Smooth muscle cell (in vitro differentiated cells): ENCODE results near the gene GLRX3. TPM values are rescaled to one million over a fixed set of nuclear protein-coding genes. Genes with fewer than 3 reads are reported as not detected.

Experiments used
- DNase-seq: peaks from one replicate; lab custom pipeline; 2025; ENCODE audit not compliant: unreplicated experiment; lab: John Stamatoyannopoulos, UW
- H2AFZ ChIP-seq: fragments of 200-600 bp; sonication (generic); 2 replicates; pipeline ENCODE4 v1.6.0; 2016; ENCODE audit warnings: antibody characterized with exemption, low read depth, mild to moderate bottlenecking
- H3F3A ChIP-seq: fragments of 200-600 bp; sonication (generic); 2 replicates; pipeline ENCODE4 v1.6.0; 2017; ENCODE audit warnings: antibody characterized with exemption, low read depth
- H3K27ac ChIP-seq: fragments of 200-600 bp; sonication (generic); 2 replicates; pipeline ENCODE4 v1.5.1; 2016; ENCODE audit warnings: low read depth, mild to moderate bottlenecking
- H3K27me3 ChIP-seq: fragments of 200-600 bp; sonication (generic); 2 replicates; pipeline ENCODE4 v1.6.1; 2016; ENCODE audit warnings: low read depth, mild to moderate bottlenecking
- H3K36me3 ChIP-seq: fragments of 200-600 bp; sonication (generic); 2 replicates; pipeline ENCODE4 v1.5.1; 2016; ENCODE audit warnings: low read depth
- H3K4me1 ChIP-seq: fragments of 200-600 bp; sonication (generic); 2 replicates; pipeline ENCODE4 v1.5.1; 2016; ENCODE audit warnings: low read depth
- H3K4me2 ChIP-seq: fragments of 200-600 bp; sonication (generic); 2 replicates; pipeline ENCODE4 v1.6.0; 2016; ENCODE audit warnings: mild to moderate bottlenecking
- H3K4me3 ChIP-seq: fragments of 200-600 bp; sonication (generic); 2 replicates; pipeline ENCODE4 v1.5.1; 2016; ENCODE audit warnings: mild to moderate bottlenecking
- H3K79me2 ChIP-seq: fragments of 200-600 bp; sonication (generic); 2 replicates; pipeline ENCODE4 v1.6.0; 2016; ENCODE audit warnings: low read depth, mild to moderate bottlenecking
- H3K9ac ChIP-seq: fragments of 200-600 bp; sonication (generic); 2 replicates; pipeline ENCODE4 v1.6.0; 2016; ENCODE audit warnings: low read depth
- H3K9me3 ChIP-seq: fragments of 200-600 bp; sonication (generic); replicated peaks from 2 replicates; pipeline ENCODE4 v1.5.1; 2016; ENCODE audit warnings: low read depth
- H4K20me1 ChIP-seq: fragments of 200-600 bp; sonication (generic); 2 replicates; pipeline ENCODE4 v1.6.0; 2016; ENCODE audit warnings: low read depth
- WGBS: methylation state at CpG from one replicate; pipeline ENCODE4 v1.1.7; 2016; ENCODE audit warnings: low lambda C conversion rate; 5-methylcytosine and 5-hydroxymethylcytosine counted together
- polyA plus RNA-seq: library from polyadenylated mRNA; unstranded; fragments of >200 nt; fragmentation: Nextera tagmentation; extraction: Ambion mirVana; gene quantifications from 2 replicates; pipeline ENCODE4 v1.2.1, GENCODE V29; 2016
- total RNA-seq: library from RNA; depleted of rRNA; stranded (reverse); fragments of >200 nt; gene quantifications from 2 replicates; pipeline ENCODE4 v1.2.3, GENCODE V29; 2014
- TF ChIP-seq, protein P1 (sequence below): fragments of 200-600 bp; sonication (generic); IDR thresholded peaks from 2 replicates; pipeline ENCODE4 v1.5.1; 2017; ENCODE audit warnings: borderline replicate concordance, mild to moderate bottlenecking, antibody characterized with exemption; ENCODE audit not compliant: insufficient read depth, poor library complexity, severe bottlenecking

The GLRX3 gene
- total and polyA plus RNA-seq, 2 experiments from 2014 or later: 125 to 132 TPM

DNA sequence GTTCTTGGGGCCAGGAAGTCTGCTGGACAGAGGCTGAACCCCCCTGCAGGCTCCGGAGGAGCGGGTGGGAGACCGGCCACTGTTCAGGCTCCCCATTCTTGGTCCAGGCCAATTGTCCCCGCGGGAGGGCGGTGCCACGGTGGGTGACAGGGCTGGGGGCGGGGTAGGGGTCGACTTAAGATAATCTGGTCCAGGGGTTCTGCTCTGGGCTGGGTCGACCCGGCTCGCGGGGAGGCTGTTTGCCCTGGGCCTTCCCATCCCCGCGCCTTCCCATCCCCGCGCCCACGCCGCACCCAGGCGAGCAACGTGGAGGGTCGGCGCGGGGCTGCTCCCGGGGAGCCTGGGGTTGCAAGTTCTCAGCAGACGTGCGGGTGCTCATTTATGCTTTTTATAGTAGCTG lies 7.3 kb upstream of the GLRX3 start:
- Histone ChIP-seq H3K9ac (no peak overlapping the region), H3K36me3 (no peaks in the 10 kb centered on the region), H3F3A (no peaks in the 10 kb centered on the region), H3K27ac (no peak overlapping the region), H3K4me3 (no peak overlapping the region), H3K79me2 (no peaks in the 10 kb centered on the region), H3K9me3 (no peaks in the 10 kb centered on the region), H3K4me1 (peaks cover 8% of the 10 kb centered on the region), H2AFZ (no peak overlapping the region), H3K27me3 (no peaks in the 10 kb centered on the region), H4K20me1 (no peaks in the 10 kb centered on the region), H3K4me2 (no peak overlapping the region)
- DNase-seq: no peak
- WGBS: 84% methylated on average over 23 of the region's 27 CpGs
- TF ChIP-seq, protein P1, sequence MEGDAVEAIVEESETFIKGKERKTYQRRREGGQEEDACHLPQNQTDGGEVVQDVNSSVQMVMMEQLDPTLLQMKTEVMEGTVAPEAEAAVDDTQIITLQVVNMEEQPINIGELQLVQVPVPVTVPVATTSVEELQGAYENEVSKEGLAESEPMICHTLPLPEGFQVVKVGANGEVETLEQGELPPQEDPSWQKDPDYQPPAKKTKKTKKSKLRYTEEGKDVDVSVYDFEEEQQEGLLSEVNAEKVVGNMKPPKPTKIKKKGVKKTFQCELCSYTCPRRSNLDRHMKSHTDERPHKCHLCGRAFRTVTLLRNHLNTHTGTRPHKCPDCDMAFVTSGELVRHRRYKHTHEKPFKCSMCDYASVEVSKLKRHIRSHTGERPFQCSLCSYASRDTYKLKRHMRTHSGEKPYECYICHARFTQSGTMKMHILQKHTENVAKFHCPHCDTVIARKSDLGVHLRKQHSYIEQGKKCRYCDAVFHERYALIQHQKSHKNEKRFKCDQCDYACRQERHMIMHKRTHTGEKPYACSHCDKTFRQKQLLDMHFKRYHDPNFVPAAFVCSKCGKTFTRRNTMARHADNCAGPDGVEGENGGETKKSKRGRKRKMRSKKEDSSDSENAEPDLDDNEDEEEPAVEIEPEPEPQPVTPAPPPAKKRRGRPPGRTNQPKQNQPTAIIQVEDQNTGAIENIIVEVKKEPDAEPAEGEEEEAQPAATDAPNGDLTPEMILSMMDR: no peak

DNA sequence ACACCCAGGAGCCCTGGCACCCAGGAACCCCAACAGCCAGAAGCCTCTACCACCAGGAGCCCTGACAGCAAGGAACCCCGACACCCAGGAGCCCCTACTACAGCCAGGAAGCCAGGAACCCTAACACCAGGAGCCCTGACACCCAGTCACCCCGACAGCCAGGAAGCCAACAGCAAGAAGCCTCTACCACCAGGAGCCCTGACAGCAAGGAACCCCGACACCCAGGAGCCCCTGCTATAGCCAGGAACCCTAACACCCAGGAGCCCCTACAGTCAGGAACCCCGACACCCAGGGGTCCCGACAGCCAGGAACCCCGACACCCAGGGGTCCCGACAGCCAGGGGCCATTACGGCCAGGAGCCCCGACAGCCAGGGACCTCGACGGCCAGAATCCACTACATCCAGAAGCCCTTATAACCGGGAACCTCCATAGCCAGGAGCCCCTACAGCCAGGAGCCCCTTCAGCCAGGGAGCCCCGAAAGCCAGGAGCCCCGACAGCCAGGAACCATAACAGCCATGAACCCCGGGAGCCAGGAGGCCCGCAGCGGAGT lies 440 bp upstream of the GLRX3 start:
- peaks cover 13% of the 10 kb centered on the region for H3K4me1 ChIP-seq
- no peaks in the 10 kb centered on the region for H3K27me3 ChIP-seq
- no peaks in the 10 kb centered on the region for H3K36me3 ChIP-seq
- peaks cover 40% of the 10 kb centered on the region for H4K20me1 ChIP-seq
- no peak for DNase-seq
- TF ChIP-seq, protein P1: no peak
- H2AFZ ChIP-seq: peak overlapping the region; percentile 75
- peaks cover 46% of the 10 kb centered on the region for H3K79me2 ChIP-seq
- no peaks in the 10 kb centered on the region for H3F3A ChIP-seq
- no peaks in the 10 kb centered on the region for H3K9me3 ChIP-seq
- WGBS: 31% methylated on average over 17 of the region's 17 CpGs
- H3K4me3 ChIP-seq: peak overlapping the region; percentile 99
- peak overlapping the region; percentile 97 for H3K9ac ChIP-seq
- H3K4me2 ChIP-seq: peak overlapping the region; percentile 90
- H3K27ac ChIP-seq: peak overlapping the region; percentile 97

DNA sequence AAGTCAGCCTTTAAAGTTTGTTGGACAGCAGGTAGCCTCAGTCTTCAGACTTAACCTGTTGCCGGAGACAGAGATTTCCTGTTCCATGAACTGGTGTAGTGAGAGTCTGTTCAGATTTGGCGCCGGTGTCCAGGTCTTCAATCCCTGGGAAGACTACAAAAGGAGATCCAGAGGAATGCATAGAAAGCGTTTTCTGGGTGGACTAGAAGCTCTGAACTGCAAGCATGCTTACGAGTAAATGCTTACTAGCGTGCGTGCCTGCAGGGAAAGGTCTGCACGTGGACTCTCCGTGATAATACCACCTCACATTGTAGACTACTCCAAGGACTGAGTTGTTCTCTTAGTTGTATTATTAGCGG lies 878 bp downstream of the GLRX3 start:
- no peak overlapping the region for H2AFZ ChIP-seq
- TF ChIP-seq, protein P1: no peak
- H4K20me1 ChIP-seq: peaks cover 53% of the 10 kb centered on the region

DNA sequence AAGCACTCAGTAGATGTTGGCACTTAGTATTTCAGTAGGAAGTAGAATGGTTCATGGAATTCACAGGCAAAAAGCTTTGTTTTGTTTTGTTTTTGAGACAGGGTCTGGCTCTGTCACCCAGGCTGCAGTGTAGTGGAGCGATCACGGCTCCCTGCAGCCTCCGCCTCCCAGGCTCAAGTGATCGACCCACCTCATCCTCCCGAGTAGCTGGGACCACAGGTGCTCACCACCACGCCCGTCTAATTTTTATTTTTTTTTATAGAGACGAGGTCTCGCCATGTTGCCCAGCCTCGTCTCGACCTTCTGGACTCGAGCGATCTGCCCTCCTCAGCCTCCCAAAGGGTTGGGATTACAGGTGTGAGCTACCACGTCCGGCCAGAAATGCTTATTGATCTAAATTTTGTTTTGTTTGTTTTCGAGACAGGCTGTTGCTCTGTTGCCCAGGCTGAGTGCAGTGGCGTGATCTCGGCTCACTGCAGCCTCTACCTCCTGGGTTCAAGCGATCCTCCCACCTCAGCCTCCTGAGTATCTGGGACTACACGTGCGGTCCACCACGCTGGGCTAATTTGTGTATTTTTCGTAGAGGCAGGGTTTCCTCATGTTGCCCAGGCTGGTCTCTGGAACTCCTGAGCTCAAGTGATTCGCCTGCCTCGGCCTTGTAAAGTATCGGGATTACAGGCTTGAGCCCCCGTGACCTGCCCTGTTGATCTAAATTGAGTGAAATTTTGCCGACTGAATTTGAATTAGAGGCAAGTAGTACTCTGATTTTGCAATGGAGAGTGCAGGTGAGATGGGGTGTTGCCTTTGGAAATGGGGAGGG lies 1.7 kb downstream of the GLRX3 start:
- no peaks in the 10 kb centered on the region for H3K9me3 ChIP-seq
- peak overlapping the region; percentile 90 for H3K4me2 ChIP-seq
- 91% methylated on average over 28 of the region's 28 CpGs for WGBS
- H3K9ac ChIP-seq: peak overlapping the region; percentile 97
- no peak for DNase-seq
- peak overlapping the region; percentile 97 for H3K27ac ChIP-seq
- H3F3A ChIP-seq: no peaks in the 10 kb centered on the region
- H4K20me1 ChIP-seq: peaks cover 61% of the 10 kb centered on the region
- H2AFZ ChIP-seq: no peak overlapping the region
- TF ChIP-seq, protein P1: no peak
- peaks cover 67% of the 10 kb centered on the region for H3K79me2 ChIP-seq
- peaks cover 13% of the 10 kb centered on the region for H3K4me1 ChIP-seq
- no peaks in the 10 kb centered on the region for H3K36me3 ChIP-seq
- H3K27me3 ChIP-seq: no peaks in the 10 kb centered on the region
- H3K4me3 ChIP-seq: peak overlapping the region; percentile 99

More for the DNA sequence above, 878 bp downstream of the GLRX3 start:
- Histone ChIP-seq H3K27me3 (no peaks in the 10 kb centered on the region), H3K27ac (peak overlapping the region; percentile 97), H3K36me3 (no peaks in the 10 kb centered on the region), H3F3A (no peaks in the 10 kb centered on the region), H3K4me1 (peaks cover 13% of the 10 kb centered on the region), H3K4me3 (peak overlapping the region; percentile 99), H3K9me3 (no peaks in the 10 kb centered on the region), H3K79me2 (peaks cover 59% of the 10 kb centered on the region), H3K9ac (peak overlapping the region; percentile 97), H3K4me2 (peak overlapping the region; percentile 90)
- WGBS: 2% methylated on average over 10 of the region's 10 CpGs
- no peak for DNase-seq
